Iris pigment epithelial cell (primary cell): Measurements from ENCODE around the gene CPEB2.

Experiments used
- DNase-seq: peaks from one replicate; pipeline ENCODE4 v3.0.0-alpha.2; 2011; ENCODE audit warnings: low read depth

The CPEB2 gene

DNA sequence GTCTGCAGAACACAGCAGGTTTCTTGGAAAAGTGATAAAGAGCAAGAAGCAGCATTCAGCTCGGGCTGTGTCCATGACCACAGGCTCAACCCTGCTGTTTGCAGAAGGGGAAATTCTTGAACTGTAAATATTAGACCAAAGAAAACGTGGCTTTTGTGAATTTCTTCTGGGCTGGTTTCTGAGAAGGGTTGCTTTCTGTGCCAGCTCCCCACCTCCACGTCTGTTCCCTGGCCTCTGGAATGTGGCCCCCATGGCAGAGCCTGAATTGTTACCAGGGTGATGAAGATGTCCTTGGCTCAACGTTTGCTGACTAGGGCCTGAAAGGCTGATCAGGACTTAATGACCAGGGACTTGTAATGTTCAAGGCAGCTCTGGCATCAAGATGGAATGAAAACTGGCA is 116.0 kb downstream of the CPEB2 start:
- DNase-seq, result peak; percentile 26
